HL-60 (cell line): Measurements from ENCODE around the gene DDI2.

Experiments
- DNase-seq, 2 experiments: peaks; one replicate each; pipeline ENCODE4 v3.0.0-alpha.2; 2010 to 2020; ENCODE audit warnings: low read depth in 1 of 2, low spot score in 1 of 2
- H3K27ac ChIP-seq: fragments of 250-450 bp; sonication (Bioruptor Pico); replicated peaks from 2 replicates; pipeline ENCODE4 v1.5.1; 2020; ENCODE audit warnings: mild to moderate bottlenecking, moderate library complexity
- H3K27me3 ChIP-seq: fragments of 250-450 bp; sonication (Bioruptor Pico); 2 replicates; pipeline ENCODE4 v1.5.1; 2021; ENCODE audit warnings: mild to moderate bottlenecking, moderate library complexity; ENCODE audit not compliant: insufficient read depth, poor library complexity, severe bottlenecking
- H3K4me3 ChIP-seq: replicated peaks from 2 replicates; pipeline ENCODE4 v1.5.1; 2011; ENCODE audit warnings: mild to moderate bottlenecking, control low read depth, low read length; ENCODE audit not compliant: insufficient read depth
- GABPA ChIP-seq: IDR thresholded peaks from 2 replicates; pipeline ENCODE4 v1.6.1; 2012; ENCODE audit warnings: low read depth
- POLR2AphosphoS5 ChIP-seq: IDR thresholded peaks from 2 replicates; pipeline ENCODE4 v1.6.1; 2012; ENCODE audit warnings: low read depth
- SPI1 ChIP-seq: IDR thresholded peaks from 2 replicates; pipeline ENCODE4 v1.6.1; 2012; ENCODE audit warnings: low read depth, mild to moderate bottlenecking, borderline replicate concordance
- TF ChIP-seq, protein P1 (sequence below): IDR thresholded peaks from one replicate; pipeline ENCODE4 v1.5.1; 2011; ENCODE audit warnings: low read length, control low read depth, inconsistent platforms; ENCODE audit not compliant: insufficient read depth
- TF ChIP-seq, protein P2 (sequence below): IDR thresholded peaks from 2 replicates; pipeline ENCODE4 v1.6.1; 2012; ENCODE audit warnings: low read depth; ENCODE audit not compliant: insufficient replicate concordance

DDI2 gene

DNA sequence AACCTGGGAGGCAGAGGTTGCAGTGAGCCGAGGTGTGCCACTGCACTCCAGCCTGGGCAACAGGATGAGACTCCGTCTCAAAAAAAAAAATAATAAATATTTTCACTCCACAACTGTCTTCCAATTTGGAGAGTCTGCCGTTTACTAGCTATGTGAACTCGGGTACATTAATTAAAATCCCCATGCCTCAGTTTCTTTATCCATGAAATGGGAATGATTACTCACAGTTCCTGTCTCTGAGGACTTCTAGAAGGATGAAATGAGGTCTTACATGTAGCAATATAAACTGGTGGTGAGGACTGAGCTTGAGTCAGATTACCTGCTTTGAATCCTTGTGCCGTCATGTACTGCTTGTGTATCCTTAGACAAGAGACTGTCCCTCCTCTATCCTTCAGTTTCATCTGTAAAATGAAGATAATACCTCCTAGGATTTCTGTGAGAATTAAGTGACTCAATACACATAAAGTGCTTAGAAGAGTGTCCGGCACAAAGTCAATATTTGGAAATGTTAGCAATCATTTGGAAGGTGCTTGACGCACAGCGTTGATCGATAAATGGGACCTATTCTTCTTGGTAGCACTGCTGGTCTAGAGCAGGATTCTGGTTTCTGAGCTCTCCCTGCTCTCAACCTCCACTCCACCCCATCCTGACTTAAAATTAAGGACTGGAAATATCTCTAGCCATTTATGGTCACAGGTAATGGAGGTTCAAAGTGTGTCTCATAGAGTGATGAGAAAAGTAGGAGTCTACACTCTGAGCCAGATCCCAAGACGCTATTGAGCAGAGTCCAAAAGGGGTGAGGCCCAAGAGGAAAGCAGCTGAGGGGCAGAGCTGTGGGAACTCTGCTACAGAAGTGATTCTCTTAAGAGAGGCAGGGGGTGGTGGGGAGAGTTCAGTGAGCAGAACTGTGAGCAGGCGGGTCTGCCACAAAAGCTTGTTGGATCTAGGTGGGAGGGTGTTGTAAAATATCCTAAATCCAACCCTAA lies 11.6 kb upstream of the DDI2 start:
- TF ChIP-seq SPI1 (no peak), POLR2AphosphoS5 (no peak), GABPA (no peak)
- TF ChIP-seq, protein P1, sequence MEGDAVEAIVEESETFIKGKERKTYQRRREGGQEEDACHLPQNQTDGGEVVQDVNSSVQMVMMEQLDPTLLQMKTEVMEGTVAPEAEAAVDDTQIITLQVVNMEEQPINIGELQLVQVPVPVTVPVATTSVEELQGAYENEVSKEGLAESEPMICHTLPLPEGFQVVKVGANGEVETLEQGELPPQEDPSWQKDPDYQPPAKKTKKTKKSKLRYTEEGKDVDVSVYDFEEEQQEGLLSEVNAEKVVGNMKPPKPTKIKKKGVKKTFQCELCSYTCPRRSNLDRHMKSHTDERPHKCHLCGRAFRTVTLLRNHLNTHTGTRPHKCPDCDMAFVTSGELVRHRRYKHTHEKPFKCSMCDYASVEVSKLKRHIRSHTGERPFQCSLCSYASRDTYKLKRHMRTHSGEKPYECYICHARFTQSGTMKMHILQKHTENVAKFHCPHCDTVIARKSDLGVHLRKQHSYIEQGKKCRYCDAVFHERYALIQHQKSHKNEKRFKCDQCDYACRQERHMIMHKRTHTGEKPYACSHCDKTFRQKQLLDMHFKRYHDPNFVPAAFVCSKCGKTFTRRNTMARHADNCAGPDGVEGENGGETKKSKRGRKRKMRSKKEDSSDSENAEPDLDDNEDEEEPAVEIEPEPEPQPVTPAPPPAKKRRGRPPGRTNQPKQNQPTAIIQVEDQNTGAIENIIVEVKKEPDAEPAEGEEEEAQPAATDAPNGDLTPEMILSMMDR = no peak
- TF ChIP-seq, protein P2, sequence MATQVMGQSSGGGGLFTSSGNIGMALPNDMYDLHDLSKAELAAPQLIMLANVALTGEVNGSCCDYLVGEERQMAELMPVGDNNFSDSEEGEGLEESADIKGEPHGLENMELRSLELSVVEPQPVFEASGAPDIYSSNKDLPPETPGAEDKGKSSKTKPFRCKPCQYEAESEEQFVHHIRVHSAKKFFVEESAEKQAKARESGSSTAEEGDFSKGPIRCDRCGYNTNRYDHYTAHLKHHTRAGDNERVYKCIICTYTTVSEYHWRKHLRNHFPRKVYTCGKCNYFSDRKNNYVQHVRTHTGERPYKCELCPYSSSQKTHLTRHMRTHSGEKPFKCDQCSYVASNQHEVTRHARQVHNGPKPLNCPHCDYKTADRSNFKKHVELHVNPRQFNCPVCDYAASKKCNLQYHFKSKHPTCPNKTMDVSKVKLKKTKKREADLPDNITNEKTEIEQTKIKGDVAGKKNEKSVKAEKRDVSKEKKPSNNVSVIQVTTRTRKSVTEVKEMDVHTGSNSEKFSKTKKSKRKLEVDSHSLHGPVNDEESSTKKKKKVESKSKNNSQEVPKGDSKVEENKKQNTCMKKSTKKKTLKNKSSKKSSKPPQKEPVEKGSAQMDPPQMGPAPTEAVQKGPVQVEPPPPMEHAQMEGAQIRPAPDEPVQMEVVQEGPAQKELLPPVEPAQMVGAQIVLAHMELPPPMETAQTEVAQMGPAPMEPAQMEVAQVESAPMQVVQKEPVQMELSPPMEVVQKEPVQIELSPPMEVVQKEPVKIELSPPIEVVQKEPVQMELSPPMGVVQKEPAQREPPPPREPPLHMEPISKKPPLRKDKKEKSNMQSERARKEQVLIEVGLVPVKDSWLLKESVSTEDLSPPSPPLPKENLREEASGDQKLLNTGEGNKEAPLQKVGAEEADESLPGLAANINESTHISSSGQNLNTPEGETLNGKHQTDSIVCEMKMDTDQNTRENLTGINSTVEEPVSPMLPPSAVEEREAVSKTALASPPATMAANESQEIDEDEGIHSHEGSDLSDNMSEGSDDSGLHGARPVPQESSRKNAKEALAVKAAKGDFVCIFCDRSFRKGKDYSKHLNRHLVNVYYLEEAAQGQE = no peak
- no peaks in the 10 kb centered on the region for H3K27me3 ChIP-seq
- no peak overlapping the region for H3K4me3 ChIP-seq
- no peak for DNase-seq
- no peak overlapping the region for H3K27ac ChIP-seq

DNA sequence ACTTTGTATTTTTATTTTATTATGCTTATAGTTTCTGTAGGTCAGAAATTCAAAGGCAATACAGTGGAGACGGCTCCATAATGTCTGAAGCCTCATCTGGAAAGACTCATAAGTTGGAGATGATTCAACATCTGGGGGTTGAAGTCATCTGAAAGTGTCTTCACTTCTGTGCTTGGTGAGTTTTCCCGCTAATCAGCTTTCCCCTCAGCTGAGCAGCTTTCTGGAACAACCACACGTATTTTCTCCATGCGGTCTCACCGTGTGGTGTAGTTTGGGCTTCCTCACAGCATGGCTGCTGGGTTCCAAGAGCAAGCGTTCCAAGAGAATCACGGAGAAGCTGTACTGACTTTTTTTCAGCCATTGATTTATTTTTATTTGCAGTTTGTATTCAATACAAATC lies 7.6 kb upstream of the DDI2 start:
- no peak overlapping the region for H3K4me3 ChIP-seq
- H3K27me3 ChIP-seq = no peaks in the 10 kb centered on the region
- no peak for DNase-seq
- H3K27ac ChIP-seq = no peak overlapping the region
- no peak for TF ChIP-seq SPI1
- no peak for TF ChIP-seq POLR2AphosphoS5
- no peak for TF ChIP-seq GABPA
- TF ChIP-seq, protein P2 = no peak
- TF ChIP-seq, protein P1 = no peak

DNA sequence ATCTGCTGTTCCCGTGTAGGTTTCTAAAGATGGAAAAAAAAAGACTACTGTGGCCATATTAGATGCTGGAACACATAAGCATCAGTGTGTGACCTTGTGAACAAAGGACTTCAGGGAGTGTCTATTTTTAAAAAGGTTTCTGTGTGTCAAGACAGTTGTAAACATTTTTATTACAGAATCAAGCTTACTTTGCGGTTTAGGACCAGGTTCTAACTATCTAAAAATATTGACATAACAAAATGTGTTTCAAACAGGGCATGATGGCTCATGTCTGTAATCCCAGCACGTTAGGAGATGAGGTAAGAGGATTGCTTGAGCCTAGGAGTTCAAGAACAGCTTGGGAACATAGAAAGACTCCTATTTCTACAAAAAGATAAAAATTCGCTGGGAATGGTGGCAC lies 7.1 kb upstream of the DDI2 start:
- TF ChIP-seq SPI1 (no peak), POLR2AphosphoS5 (no peak), GABPA (no peak)
- TF ChIP-seq, protein P1 = no peak
- TF ChIP-seq, protein P2 = no peak
- no peak for DNase-seq
- no peaks in the 10 kb centered on the region for H3K27me3 ChIP-seq
- H3K27ac ChIP-seq = no peak overlapping the region
- H3K4me3 ChIP-seq = no peak overlapping the region
